GM12874 (cell line): ENCODE data around the gene KRTAP5-1.

Source experiments
- CTCF ChIP-seq: IDR thresholded peaks from 2 replicates; pipeline ENCODE4 v1.5.1; 2011; ENCODE audit warnings: low read depth, mild to moderate bottlenecking, control low read depth, low read length, moderate library complexity; ENCODE audit not compliant: insufficient read depth

KRTAP5-1 gene

DNA sequence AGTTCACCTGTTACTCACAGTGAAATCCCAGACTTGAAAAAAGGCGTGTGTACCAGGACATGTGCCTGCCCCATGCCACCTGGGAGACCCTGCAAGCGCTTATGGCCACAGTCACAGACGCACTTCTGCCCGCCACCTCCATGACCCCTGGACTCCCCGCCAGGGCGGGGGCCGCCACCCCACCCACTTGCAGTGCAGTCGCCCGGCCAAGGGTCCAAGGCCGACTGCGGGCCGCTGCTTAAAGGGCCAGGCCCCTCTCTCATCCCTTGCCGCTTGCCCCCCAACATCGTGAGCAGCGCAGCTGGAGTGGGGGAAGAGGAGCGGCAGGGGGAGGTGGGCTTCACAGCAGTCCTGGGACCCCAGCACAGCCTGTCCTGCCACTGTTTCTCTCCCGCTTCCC lies 23.8 kb downstream of the KRTAP5-1 start:
- TF ChIP-seq CTCF: no peak

DNA sequence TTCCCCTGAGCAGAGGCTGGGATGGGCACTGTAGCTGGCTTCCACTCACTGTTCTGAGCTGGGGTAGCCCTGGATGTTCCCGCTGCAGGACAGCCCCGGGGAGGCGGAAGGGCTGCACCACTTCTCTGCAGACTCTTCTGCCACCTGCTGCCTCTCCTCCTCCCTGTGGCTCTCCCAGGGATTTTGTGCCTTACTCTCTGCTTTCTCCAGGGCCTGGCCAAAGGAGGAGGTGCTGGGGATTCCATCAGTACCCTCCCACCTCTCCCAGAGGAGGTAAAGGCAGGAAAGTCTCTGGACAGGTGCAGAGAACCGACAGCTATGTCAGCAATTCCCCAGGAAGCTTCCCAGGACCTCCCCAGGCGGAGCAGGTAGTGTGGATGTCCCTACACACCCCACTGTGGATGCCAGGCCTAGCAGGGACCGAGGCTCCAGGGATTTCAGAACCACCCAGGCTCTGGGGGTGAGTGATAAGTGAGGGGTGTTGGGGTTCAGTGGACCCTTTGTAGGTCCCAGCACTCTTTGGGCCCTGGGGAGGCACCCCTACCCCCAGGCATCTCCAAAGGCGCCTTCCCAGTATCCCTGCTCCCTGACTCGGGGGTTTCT lies 24.3 kb downstream of the KRTAP5-1 start:
- TF ChIP-seq CTCF: no peak

DNA sequence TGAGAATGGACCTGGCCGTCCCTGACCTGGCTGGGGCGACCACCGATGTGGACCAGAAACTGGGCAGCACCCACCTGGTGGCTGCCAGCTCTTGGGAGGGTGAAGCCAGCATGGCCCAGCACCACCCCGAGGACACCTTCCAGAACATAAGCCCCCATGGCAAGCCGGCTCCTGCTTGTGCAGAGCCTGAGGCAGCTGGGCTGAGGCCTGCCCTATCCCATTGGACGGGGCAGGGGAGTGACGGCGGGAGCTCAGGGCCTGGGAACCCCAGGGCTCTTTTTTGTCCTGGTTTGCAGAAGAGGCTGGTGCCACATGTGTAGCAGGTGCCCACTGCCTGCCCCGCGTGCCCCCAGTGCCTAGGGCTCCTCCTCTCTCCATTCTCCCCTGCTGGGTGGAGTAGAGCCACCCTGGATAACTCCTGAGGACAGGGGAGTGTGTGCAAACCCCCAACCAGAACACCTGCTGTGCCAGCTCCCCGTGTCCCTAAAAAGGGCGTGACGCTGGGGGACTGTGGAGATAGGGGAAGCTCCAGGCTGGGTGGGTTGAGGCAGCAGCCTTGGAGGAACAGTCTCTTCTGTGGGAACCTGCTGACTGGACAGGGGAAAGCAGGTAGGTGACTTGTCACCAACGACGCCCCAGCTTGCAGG lies 25.0 kb downstream of the KRTAP5-1 start:
- no peak for TF ChIP-seq CTCF

GRCh38 chr11:1559111-1559951 lies 25.8 kb downstream of the KRTAP5-1 start:
- TF ChIP-seq CTCF: no peak

GRCh38 chr11:1558775-1559110 lies 26.3 kb downstream of the KRTAP5-1 start:
- TF ChIP-seq CTCF: no peak

GRCh38 chr11:1557904-1558774 lies 26.9 kb downstream of the KRTAP5-1 start:
- TF ChIP-seq CTCF: no peak
